ENCODE data around the gene BAIAP2L1.

- TF ChIP-seq, protein P1, sequence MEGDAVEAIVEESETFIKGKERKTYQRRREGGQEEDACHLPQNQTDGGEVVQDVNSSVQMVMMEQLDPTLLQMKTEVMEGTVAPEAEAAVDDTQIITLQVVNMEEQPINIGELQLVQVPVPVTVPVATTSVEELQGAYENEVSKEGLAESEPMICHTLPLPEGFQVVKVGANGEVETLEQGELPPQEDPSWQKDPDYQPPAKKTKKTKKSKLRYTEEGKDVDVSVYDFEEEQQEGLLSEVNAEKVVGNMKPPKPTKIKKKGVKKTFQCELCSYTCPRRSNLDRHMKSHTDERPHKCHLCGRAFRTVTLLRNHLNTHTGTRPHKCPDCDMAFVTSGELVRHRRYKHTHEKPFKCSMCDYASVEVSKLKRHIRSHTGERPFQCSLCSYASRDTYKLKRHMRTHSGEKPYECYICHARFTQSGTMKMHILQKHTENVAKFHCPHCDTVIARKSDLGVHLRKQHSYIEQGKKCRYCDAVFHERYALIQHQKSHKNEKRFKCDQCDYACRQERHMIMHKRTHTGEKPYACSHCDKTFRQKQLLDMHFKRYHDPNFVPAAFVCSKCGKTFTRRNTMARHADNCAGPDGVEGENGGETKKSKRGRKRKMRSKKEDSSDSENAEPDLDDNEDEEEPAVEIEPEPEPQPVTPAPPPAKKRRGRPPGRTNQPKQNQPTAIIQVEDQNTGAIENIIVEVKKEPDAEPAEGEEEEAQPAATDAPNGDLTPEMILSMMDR (IDR thresholded peaks at IDR 0.05; ENCODE audit: low read length), result no peak
- no peak for TF ChIP-seq EZH2 (optimal IDR thresholded peaks at IDR 0.05; ENCODE audit: low read depth, low read length)
- TF ChIP-seq EZH2phosphoT487 (IDR thresholded peaks at IDR 0.05; ENCODE audit: low read length), result no peak
Observed at GRCh38 chr7:98355250-98355538, 45.7 kb downstream of the BAIAP2L1 start.
